ENCODE results near the gene TF.

GRCh38 chr3:133834621-133835417, 88.6 kb downstream of the TF start:
- no peak for TF ChIP-seq CTCF (conservative IDR thresholded peaks at IDR 0.05 in 1 of 2, IDR thresholded peaks at IDR 0.05 in 1 of 2; ENCODE audit: extremely low read depth in 1 of 2, insufficient read depth in 1 of 2, low read depth in 1 of 2, low read length in 2 of 2)
- TF ChIP-seq EZH2 (IDR thresholded peaks at IDR 0.05; ENCODE audit: borderline replicate concordance, low read length) = no peak
